HG02981 (cell line): ENCODE measurements around the gene PAPSS1.
"Not testable (repeated sequence)": the region's sequence is repeated elsewhere in the genome, so short reads cannot be mapped to it uniquely, and the experiment has no call there.

ENCODE experiments used
- ATAC-seq: cut with Tn5 transposase; IDR thresholded peaks from one replicate; pipeline ENCODE4 v1.9.1; 2021; ENCODE audit warnings: mild to moderate bottlenecking, moderate library complexity; ENCODE audit not compliant: unreplicated experiment

PAPSS1 gene

GRCh38 chr4:107691378-107691777 is 28.7 kb downstream of the PAPSS1 start:
- ATAC-seq, result no peak

GRCh38 chr4:107689912-107690587 is 30.0 kb downstream of the PAPSS1 start:
- ATAC-seq, result peak; percentile 63

GRCh38 chr4:107688421-107688820 is 31.6 kb downstream of the PAPSS1 start:
- no peak for ATAC-seq

- ATAC-seq, result no peak
These were observed 34.3 kb downstream of the PAPSS1 start for GRCh38 chr4:107685740-107686139.

GRCh38 chr4:107683873-107684272 is 36.2 kb downstream of the PAPSS1 start:
- no peak for ATAC-seq

- no peak for ATAC-seq
These were observed 37.7 kb downstream of the PAPSS1 start for GRCh38 chr4:107682306-107682705.

- no peak for ATAC-seq
These were observed 51.0 kb downstream of the PAPSS1 start for GRCh38 chr4:107669068-107669467.

GRCh38 chr4:107666134-107666533 is 53.9 kb downstream of the PAPSS1 start:
- ATAC-seq, result no peak

- ATAC-seq, result no peak
These were observed 55.0 kb downstream of the PAPSS1 start for GRCh38 chr4:107665001-107665400.

- ATAC-seq, result no peak
These were observed 61.4 kb downstream of the PAPSS1 start for GRCh38 chr4:107658400-107659336.

- ATAC-seq, result no peak
These were observed 64.7 kb downstream of the PAPSS1 start for GRCh38 chr4:107655289-107655688.

- no peak for ATAC-seq
These were observed 65.3 kb downstream of the PAPSS1 start for GRCh38 chr4:107654694-107655093.

- ATAC-seq, result not testable (repeated sequence)
These were observed 68.6 kb downstream of the PAPSS1 start for GRCh38 chr4:107651408-107651807.

GRCh38 chr4:107650251-107650650 is 69.8 kb downstream of the PAPSS1 start:
- ATAC-seq, result no peak

- no peak for ATAC-seq
These were observed 71.6 kb downstream of the PAPSS1 start for GRCh38 chr4:107648178-107648991.

- no peak for ATAC-seq
These were observed 72.4 kb downstream of the PAPSS1 start for GRCh38 chr4:107647591-107647990.

GRCh38 chr4:107645604-107646003 is 74.4 kb downstream of the PAPSS1 start:
- ATAC-seq, result no peak

- ATAC-seq, result no peak
These were observed 77.0 kb downstream of the PAPSS1 start for GRCh38 chr4:107643021-107643420.

GRCh38 chr4:107640878-107641277 is 79.2 kb downstream of the PAPSS1 start:
- ATAC-seq, result no peak

GRCh38 chr4:107640197-107640596 is 79.8 kb downstream of the PAPSS1 start:
- ATAC-seq, result no peak

GRCh38 chr4:107635735-107636134 is 84.3 kb downstream of the PAPSS1 start:
- no peak for ATAC-seq
